Neuron (in vitro differentiated cells): ENCODE data around the gene GRIA3.

Source experiments
- H2AFZ ChIP-seq: one replicate; pipeline ENCODE4 v1.6.1; 2013; ENCODE audit warnings: low read depth, mild to moderate bottlenecking, inconsistent platforms, low read length, moderate library complexity
- H3K27me3 ChIP-seq: one replicate; pipeline ENCODE4 v1.6.1; 2013; ENCODE audit warnings: low read length; ENCODE audit not compliant: insufficient read depth
- H3K36me3 ChIP-seq: one replicate; pipeline ENCODE4 v1.6.1; 2013; ENCODE audit warnings: low read length; ENCODE audit not compliant: insufficient read depth
- H3K4me1 ChIP-seq: one replicate; pipeline ENCODE4 v1.6.1; 2013; ENCODE audit warnings: low read length; ENCODE audit not compliant: insufficient read depth
- H3K4me3 ChIP-seq: 2 replicates; pipeline ENCODE4 v1.5.1; 2013; ENCODE audit warnings: mild to moderate bottlenecking, low read length, moderate library complexity
- H3K9me3 ChIP-seq: one replicate; pipeline ENCODE4 v1.6.1; 2013; ENCODE audit warnings: low read length

Gene GRIA3

GRCh38 chrX:123173833-123174232, 10.2 kb upstream of the GRIA3 start:
- no peaks in the 10 kb centered on the region for H3K27me3 ChIP-seq
- H3K9me3 ChIP-seq: no peaks in the 10 kb centered on the region
- H3K36me3 ChIP-seq: no peaks in the 10 kb centered on the region
- no peak overlapping the region for H2AFZ ChIP-seq
- no peak overlapping the region for H3K4me3 ChIP-seq
- H3K4me1 ChIP-seq: no peaks in the 10 kb centered on the region

- no peaks in the 10 kb centered on the region for H3K9me3 ChIP-seq
- H3K27me3 ChIP-seq: no peaks in the 10 kb centered on the region
- no peaks in the 10 kb centered on the region for H3K36me3 ChIP-seq
- no peaks in the 10 kb centered on the region for H3K4me1 ChIP-seq
- H3K4me3 ChIP-seq: no peak overlapping the region
- no peak overlapping the region for H2AFZ ChIP-seq
Measured at GRCh38 chrX:123175366-123176122, 8.5 kb upstream of the GRIA3 start.

- no peak overlapping the region for H2AFZ ChIP-seq
- H3K36me3 ChIP-seq: no peaks in the 10 kb centered on the region
- H3K4me3 ChIP-seq: no peak overlapping the region
- no peaks in the 10 kb centered on the region for H3K9me3 ChIP-seq
- peaks cover 37% of the 10 kb centered on the region for H3K27me3 ChIP-seq
- no peaks in the 10 kb centered on the region for H3K4me1 ChIP-seq
Measured at GRCh38 chrX:123181233-123181914, 2.7 kb upstream of the GRIA3 start.

GRCh38 chrX:123184866-123185276, 793 bp downstream of the GRIA3 start:
- Histone ChIP-seq H3K4me1 (no peaks in the 10 kb centered on the region), H2AFZ (no peak overlapping the region), H3K4me3 (no peak overlapping the region), H3K27me3 (peaks cover 52% of the 10 kb centered on the region), H3K36me3 (no peaks in the 10 kb centered on the region), H3K9me3 (no peaks in the 10 kb centered on the region)

GRCh38 chrX:123185721-123186120, 1.6 kb downstream of the GRIA3 start:
- H3K4me3 ChIP-seq: no peak overlapping the region

GRCh38 chrX:123186801-123187200, 2.7 kb downstream of the GRIA3 start:
- Histone ChIP-seq H3K4me3 (no peak overlapping the region), H2AFZ (no peak overlapping the region), H3K4me1 (no peaks in the 10 kb centered on the region), H3K36me3 (no peaks in the 10 kb centered on the region), H3K27me3 (peaks cover 52% of the 10 kb centered on the region), H3K9me3 (no peaks in the 10 kb centered on the region)

More at GRCh38 chrX:123185721-123186120, 1.6 kb downstream of the GRIA3 start:
- H3K4me1 ChIP-seq: no peaks in the 10 kb centered on the region
- no peak overlapping the region for H2AFZ ChIP-seq
- no peaks in the 10 kb centered on the region for H3K9me3 ChIP-seq
- H3K27me3 ChIP-seq: peaks cover 52% of the 10 kb centered on the region
- no peaks in the 10 kb centered on the region for H3K36me3 ChIP-seq

GRCh38 chrX:123188081-123188480, 4.0 kb downstream of the GRIA3 start:
- Histone ChIP-seq H2AFZ (no peak overlapping the region), H3K9me3 (no peaks in the 10 kb centered on the region), H3K27me3 (peaks cover 51% of the 10 kb centered on the region), H3K4me3 (no peak overlapping the region), H3K36me3 (no peaks in the 10 kb centered on the region), H3K4me1 (no peaks in the 10 kb centered on the region)

- H3K4me1 ChIP-seq: no peaks in the 10 kb centered on the region
- H3K36me3 ChIP-seq: no peaks in the 10 kb centered on the region
- H2AFZ ChIP-seq: no peak overlapping the region
- H3K4me3 ChIP-seq: no peak overlapping the region
- H3K9me3 ChIP-seq: no peaks in the 10 kb centered on the region
- peaks cover 41% of the 10 kb centered on the region for H3K27me3 ChIP-seq
Measured at GRCh38 chrX:123189338-123189737, 5.3 kb downstream of the GRIA3 start.

- no peaks in the 10 kb centered on the region for H3K9me3 ChIP-seq
- H2AFZ ChIP-seq: no peak overlapping the region
- no peak overlapping the region for H3K4me3 ChIP-seq
- H3K27me3 ChIP-seq: peaks cover 34% of the 10 kb centered on the region
- no peaks in the 10 kb centered on the region for H3K36me3 ChIP-seq
- no peaks in the 10 kb centered on the region for H3K4me1 ChIP-seq
Measured at GRCh38 chrX:123190096-123190495, 6.0 kb downstream of the GRIA3 start.

- Histone ChIP-seq H3K27me3 (peaks cover 11% of the 10 kb centered on the region), H3K9me3 (no peaks in the 10 kb centered on the region), H2AFZ (no peak overlapping the region), H3K4me3 (no peak overlapping the region), H3K4me1 (no peaks in the 10 kb centered on the region), H3K36me3 (no peaks in the 10 kb centered on the region)
Measured at GRCh38 chrX:123193101-123193500, 9.0 kb downstream of the GRIA3 start.

GRCh38 chrX:123199338-123199737, 15.3 kb downstream of the GRIA3 start:
- no peak overlapping the region for H2AFZ ChIP-seq
- H3K4me1 ChIP-seq: no peaks in the 10 kb centered on the region
- peaks cover under 1% of the 10 kb centered on the region for H3K27me3 ChIP-seq
- no peak overlapping the region for H3K4me3 ChIP-seq
- H3K36me3 ChIP-seq: no peaks in the 10 kb centered on the region
- no peaks in the 10 kb centered on the region for H3K9me3 ChIP-seq

GRCh38 chrX:123201720-123202119, 17.6 kb downstream of the GRIA3 start:
- Histone ChIP-seq H3K27me3 (no peaks in the 10 kb centered on the region), H2AFZ (no peak overlapping the region), H3K4me1 (no peaks in the 10 kb centered on the region)

GRCh38 chrX:123202523-123202922, 18.4 kb downstream of the GRIA3 start:
- Histone ChIP-seq H3K9me3 (no peaks in the 10 kb centered on the region), H2AFZ (no peak overlapping the region), H3K4me3 (no peak overlapping the region), H3K36me3 (no peaks in the 10 kb centered on the region), H3K4me1 (no peaks in the 10 kb centered on the region), H3K27me3 (no peaks in the 10 kb centered on the region)

More at GRCh38 chrX:123201720-123202119, 17.6 kb downstream of the GRIA3 start:
- H3K9me3 ChIP-seq: no peaks in the 10 kb centered on the region
- no peaks in the 10 kb centered on the region for H3K36me3 ChIP-seq
- H3K4me3 ChIP-seq: no peak overlapping the region
